CD4-positive, CD25-positive, alpha-beta regulatory T cell (primary cell): Measurements from ENCODE around the gene MAN2A2. TPM values are rescaled to one million over a fixed set of nuclear protein-coding genes. Genes with fewer than 3 reads are reported as not detected.
"Not testable (repeated sequence)": the region's sequence is repeated elsewhere in the genome, so short reads cannot be mapped to it uniquely, and the experiment has no call there.

Source experiments
- ATAC-seq, 2 donors: fragments of 150-1000 bp; cut with Tn5 transposase; one replicate each; pipeline ENCODE4 v1.10.0; 2021; ENCODE audit warnings: low read depth in 2 of 2, moderate number of reproducible peaks in 2 of 2, moderate library complexity in 1 of 2
- DNase-seq, 3 donors: peaks; one replicate each; pipeline versions ENCODE4 v3.0.0 to v3.0.0-alpha.2; 2012 to 2022; ENCODE audit warnings: mixed read lengths in 1 of 3
- H3K27ac ChIP-seq: one replicate; pipeline ENCODE4 v1.7.0; 2013; ENCODE audit warnings: mild to moderate bottlenecking, low read length; ENCODE audit not compliant: insufficient read depth, poor library complexity, severe bottlenecking
- H3K27me3 ChIP-seq: one replicate; pipeline ENCODE4 v1.7.0; 2013; ENCODE audit warnings: low read length; ENCODE audit not compliant: control insufficient read depth, insufficient read depth
- H3K36me3 ChIP-seq: one replicate; pipeline ENCODE4 v1.7.0; 2013; ENCODE audit warnings: mild to moderate bottlenecking, low read length, moderate library complexity; ENCODE audit not compliant: control insufficient read depth, insufficient read depth
- H3K4me1 ChIP-seq: 2 replicates; pipeline ENCODE4 v1.7.0; 2013; ENCODE audit warnings: mild to moderate bottlenecking, low read length; ENCODE audit not compliant: insufficient read depth, control insufficient read depth, poor library complexity, severe bottlenecking
- H3K4me3 ChIP-seq: one replicate; pipeline ENCODE4 v1.7.0; 2013; ENCODE audit warnings: low read depth, mild to moderate bottlenecking, low read length, moderate library complexity
- H3K9me3 ChIP-seq, 2 experiments: 1 replicate in 1 of 2; 2 replicates in 1 of 2; pipeline ENCODE4 v1.7.0; 2013; ENCODE audit warnings: low read length in 2 of 2, mild to moderate bottlenecking in 1 of 2, moderate library complexity in 1 of 2; ENCODE audit not compliant: control insufficient read depth in 2 of 2
- H3K27ac Mint-ChIP-seq, 3 donors: one replicate each; pipeline ENCODE4 v1.8.0; 2020 to 2022; ENCODE audit warnings: mild to moderate bottlenecking in 3 of 3, mixed read lengths in 3 of 3, moderate library complexity in 2 of 3
- H3K27me3 Mint-ChIP-seq: one replicate; pipeline ENCODE4 v1.8.0; 2022; ENCODE audit warnings: mild to moderate bottlenecking, mixed read lengths
- H3K36me3 Mint-ChIP-seq: one replicate; pipeline ENCODE4 v1.8.0; 2020; ENCODE audit warnings: mixed read lengths
- H3K4me1 Mint-ChIP-seq, 4 donors: one replicate each; pipeline ENCODE4 v1.8.0; 2020 to 2022; ENCODE audit warnings: mixed read lengths in 4 of 4, mild to moderate bottlenecking in 1 of 4
- H3K4me3 Mint-ChIP-seq, 4 donors: one replicate each; pipeline ENCODE4 v1.8.0; 2020 to 2022; ENCODE audit warnings: mild to moderate bottlenecking in 4 of 4, mixed read lengths in 4 of 4, moderate library complexity in 3 of 4
- H3K9me3 Mint-ChIP-seq, 7 donors: one replicate each; pipeline ENCODE4 v1.8.0; 2020 to 2022; ENCODE audit warnings: mixed read lengths in 7 of 7, mild to moderate bottlenecking in 3 of 7, moderate library complexity in 2 of 7
- polyA plus RNA-seq, 4 donors: library from polyadenylated mRNA; unstranded; fragments of 300-500 nt; fragmentation: Illumina TruSeq; gene quantifications; one replicate each; pipeline ENCODE4 v1.2.3, GENCODE V29; 2021
- total RNA-seq: library from RNA; stranded (reverse); gene quantifications from one replicate; pipeline ENCODE4 v1.2.3, GENCODE V29; 2022

Gene MAN2A2
- total and polyA plus RNA-seq, 5 donors from 2014 or later: 3.8 to 120 (median 6.4) TPM

- Histone ChIP-seq H3K36me3 (no peaks in the 10 kb centered on the region), H3K4me3 (no peak overlapping the region), H3K9me3 (no peaks in the 10 kb centered on the region), H3K4me1 (no peaks in the 10 kb centered on the region), H3K27ac (no peak overlapping the region), H3K27me3 (no peaks in the 10 kb centered on the region)
- Mint-ChIP-seq H3K9me3 (peaks cover 0 to 2% (median 0%) of the 10 kb centered on the region in 7 donors), H3K27ac (no peak overlapping the region), H3K4me1 (peaks cover 0 to 2% (median 0%) of the 10 kb centered on the region in 4 donors), H3K36me3 (no peaks in the 10 kb centered on the region), H3K4me3 (no peak overlapping the region), H3K27me3 (no peaks in the 10 kb centered on the region)
- DNase-seq: no peak
- ATAC-seq: no peak
These were observed 7.5 kb upstream of the MAN2A2 start for GRCh38 chr15:90895571-90896117.

- H3K4me1 Mint-ChIP-seq: peaks cover 0 to 11% (median 7%) of the 10 kb centered on the region in 4 donors
- not testable (repeated sequence) for DNase-seq, H3K4me1 ChIP-seq, H3K4me3 ChIP-seq, H3K9me3 ChIP-seq, H3K9me3 Mint-ChIP-seq, ATAC-seq, H3K36me3 ChIP-seq, H3K27me3 Mint-ChIP-seq, H3K27me3 ChIP-seq, H3K36me3 Mint-ChIP-seq, H3K27ac ChIP-seq
- H3K4me3 Mint-ChIP-seq: peak overlapping the region in 1 of 4 donors; percentile 60
- H3K27ac Mint-ChIP-seq: peak overlapping the region in 1 of 3 donors; percentile 45
These were observed 5.9 kb upstream of the MAN2A2 start for GRCh38 chr15:90897131-90897655.

- H3K27ac Mint-ChIP-seq: peak overlapping the region; percentile 92 to 95 (median 92)
- no peaks in the 10 kb centered on the region for H3K27me3 Mint-ChIP-seq
- H3K36me3 Mint-ChIP-seq: peaks cover 12% of the 10 kb centered on the region
- peak overlapping the region; percentile 89 to 94 (median 91) for H3K4me3 Mint-ChIP-seq
- H3K9me3 ChIP-seq: no peaks in the 10 kb centered on the region
- H3K4me1 Mint-ChIP-seq: peaks cover 4 to 34% (median 18%) of the 10 kb centered on the region in 4 donors
- H3K36me3 ChIP-seq: peaks cover 11% of the 10 kb centered on the region
- ATAC-seq: no peak
- no peaks in the 10 kb centered on the region for H3K27me3 ChIP-seq
- H3K4me3 ChIP-seq: peak overlapping the region; percentile 39
- DNase-seq: no peak
- peaks cover 16% of the 10 kb centered on the region for H3K4me1 ChIP-seq
- peak overlapping the region; percentile 66 for H3K27ac ChIP-seq
- H3K9me3 Mint-ChIP-seq: peaks cover 0 to 3% (median 0%) of the 10 kb centered on the region in 7 donors
These were observed 1.7 kb upstream of the MAN2A2 start for GRCh38 chr15:90901175-90902039.

- H3K27me3 Mint-ChIP-seq: no peaks in the 10 kb centered on the region
- DNase-seq (peak; percentile 59 to 84 (median 76)), ATAC-seq (peak; percentile 71 to 73)
- peaks cover 19% of the 10 kb centered on the region for H3K36me3 ChIP-seq
- H3K4me1 Mint-ChIP-seq: peaks cover 4 to 34% (median 18%) of the 10 kb centered on the region in 4 donors
- H3K4me3 Mint-ChIP-seq: peak overlapping the region; percentile 89 to 94 (median 91)
- peaks cover 16% of the 10 kb centered on the region for H3K4me1 ChIP-seq
- H3K9me3 Mint-ChIP-seq: peaks cover 0 to 3% (median 0%) of the 10 kb centered on the region in 7 donors
- H3K27me3 ChIP-seq: no peaks in the 10 kb centered on the region
- H3K9me3 ChIP-seq: no peaks in the 10 kb centered on the region
- H3K27ac ChIP-seq: peak overlapping the region; percentile 66
- peaks cover 18% of the 10 kb centered on the region for H3K36me3 Mint-ChIP-seq
- peak overlapping the region; percentile 92 to 95 (median 92) for H3K27ac Mint-ChIP-seq
- peak overlapping the region; percentile 39 for H3K4me3 ChIP-seq
These were observed 862 bp upstream of the MAN2A2 start for GRCh38 chr15:90902040-90902839.

- Histone ChIP-seq H3K36me3 (peaks cover 34% of the 10 kb centered on the region), H3K27ac (peak overlapping the region; percentile 78), H3K27me3 (no peaks in the 10 kb centered on the region), H3K4me3 (peak overlapping the region; percentile 62), H3K9me3 (no peaks in the 10 kb centered on the region), H3K4me1 (peaks cover 16% of the 10 kb centered on the region)
- peaks cover 0 to 1% (median 0%) of the 10 kb centered on the region in 7 donors for H3K9me3 Mint-ChIP-seq
- H3K4me3 Mint-ChIP-seq: peak overlapping the region; percentile 83 to 90 (median 86)
- no peaks in the 10 kb centered on the region for H3K27me3 Mint-ChIP-seq
- DNase-seq (no peak), ATAC-seq (no peak)
- H3K27ac Mint-ChIP-seq: peak overlapping the region in 1 of 3 donors; percentile 69
- H3K4me1 Mint-ChIP-seq: peaks cover 4 to 34% (median 18%) of the 10 kb centered on the region in 4 donors
- peaks cover 27% of the 10 kb centered on the region for H3K36me3 Mint-ChIP-seq
These were observed 833 bp downstream of the MAN2A2 start for GRCh38 chr15:90903733-90904536.

GRCh38 chr15:90904746-90905145, 1.6 kb downstream of the MAN2A2 start:
- ATAC-seq: no peak
- peaks cover 27% of the 10 kb centered on the region for H3K36me3 Mint-ChIP-seq
- Histone ChIP-seq H3K4me1 (peaks cover 16% of the 10 kb centered on the region), H3K9me3 (no peaks in the 10 kb centered on the region), H3K27ac (no peak overlapping the region), H3K36me3 (peaks cover 39% of the 10 kb centered on the region), H3K27me3 (no peaks in the 10 kb centered on the region), H3K4me3 (no peak overlapping the region)
- peaks cover 4 to 34% (median 17%) of the 10 kb centered on the region in 4 donors for H3K4me1 Mint-ChIP-seq
- DNase-seq: no peak
- peaks cover 0 to 1% (median 0%) of the 10 kb centered on the region in 7 donors for H3K9me3 Mint-ChIP-seq
- H3K27ac Mint-ChIP-seq: no peak overlapping the region
- no peaks in the 10 kb centered on the region for H3K27me3 Mint-ChIP-seq
- H3K4me3 Mint-ChIP-seq: peak overlapping the region; percentile 44 to 83 (median 68)
